ENCODE results near the gene TEX22.

Gene TEX22

DNA sequence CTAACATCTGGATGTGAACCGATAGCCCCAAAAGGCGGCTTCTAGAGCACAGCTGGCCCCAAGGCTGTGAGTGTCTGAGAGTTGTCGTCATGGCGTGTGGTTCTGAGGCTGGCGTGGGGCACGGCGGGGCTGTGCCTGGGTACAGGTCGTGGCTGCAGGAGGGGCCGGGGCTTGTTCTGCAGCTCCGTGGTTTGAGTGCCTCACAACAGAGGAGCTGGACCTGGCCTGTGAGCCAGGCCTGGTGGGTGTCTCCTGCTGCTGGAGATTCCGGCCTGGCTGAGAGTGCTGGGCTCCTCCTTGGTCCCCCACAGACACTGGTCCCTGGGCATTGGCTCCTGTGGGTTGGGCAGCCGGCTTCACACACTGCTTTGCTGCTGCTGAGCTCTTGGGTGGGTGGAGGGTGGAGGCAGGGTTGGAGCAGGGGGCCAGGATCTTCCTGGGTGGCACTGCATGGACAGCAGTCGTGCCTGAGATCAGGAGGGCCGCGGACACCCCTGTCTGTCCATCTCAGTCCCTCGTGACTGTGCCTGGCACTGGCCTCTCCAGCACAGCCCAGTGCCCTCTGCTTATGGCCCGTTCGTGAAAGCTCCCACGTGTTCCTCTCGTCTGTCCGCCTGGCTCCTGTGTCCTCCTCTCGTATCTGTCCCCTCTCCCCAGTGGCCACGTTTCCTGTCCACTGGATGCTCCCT lies 31.8 kb upstream of the TEX22 start:
- peak; percentile 84 for DNase-seq (ENCODE audit: low spot score)

DNA sequence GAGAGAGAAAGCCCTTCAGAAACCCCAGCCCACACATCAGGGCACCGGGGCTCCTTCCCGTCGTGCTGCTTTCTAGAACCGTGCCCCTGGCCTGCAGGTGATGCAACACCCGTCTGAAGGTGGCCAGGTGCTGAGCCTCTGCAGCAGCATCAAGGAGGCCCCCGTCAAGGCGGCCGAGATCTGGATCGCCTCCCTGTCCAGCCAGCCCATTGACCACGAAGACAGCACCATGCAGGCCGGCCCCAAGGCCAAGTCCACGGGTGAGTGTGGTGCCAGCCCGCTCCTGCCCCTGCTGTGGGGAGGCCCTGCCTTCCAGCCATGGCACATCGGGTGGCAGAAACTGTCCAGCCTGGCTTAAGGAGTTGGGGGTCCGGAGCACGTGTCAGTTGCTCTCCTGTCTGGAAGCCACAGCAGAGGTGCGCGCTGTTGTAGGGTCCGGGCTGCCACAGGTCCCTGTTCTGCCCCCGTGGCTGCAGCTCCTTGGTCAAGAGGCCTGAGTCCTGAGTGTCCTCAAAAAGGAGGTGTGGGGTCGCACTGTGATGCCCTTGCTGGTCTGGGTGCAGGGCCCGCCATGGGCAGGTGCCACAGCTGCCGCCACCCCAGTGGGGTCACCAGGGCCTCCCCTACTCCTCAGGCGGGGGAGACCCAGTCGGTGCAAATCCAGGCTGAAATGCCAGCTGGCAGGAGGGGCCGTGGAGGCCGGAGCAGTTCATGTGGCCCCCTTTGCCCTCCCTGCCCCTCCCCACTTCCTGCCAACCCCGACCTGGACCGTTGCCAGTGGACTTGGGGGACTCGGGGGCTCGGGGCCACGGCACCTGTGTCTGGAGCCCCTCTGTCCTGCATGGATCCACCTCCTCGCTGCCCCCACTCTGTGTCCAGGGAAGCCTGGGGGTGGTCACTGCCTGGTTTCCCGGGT lies 31.0 kb upstream of the TEX22 start:
- DNase-seq (ENCODE audit: low spot score): no peak

DNA sequence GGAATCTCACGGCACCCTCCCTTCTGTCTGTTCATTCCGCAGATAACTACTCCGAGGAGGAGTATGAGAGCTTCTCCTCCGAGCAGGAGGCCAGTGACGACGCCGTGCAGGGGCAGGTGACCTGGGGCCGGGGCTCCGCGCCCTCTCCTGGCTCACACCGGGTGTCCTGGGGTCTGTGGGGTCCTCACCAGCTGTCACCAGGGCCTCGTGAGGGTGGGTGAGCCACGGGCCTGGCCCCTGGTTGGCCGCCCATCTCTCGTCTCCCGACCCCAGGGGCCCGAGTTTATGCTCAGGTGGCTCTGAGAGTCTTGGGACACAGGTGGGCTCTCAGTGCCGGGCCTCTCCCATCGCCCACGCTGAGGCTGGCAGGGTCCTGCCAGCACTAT lies 30.3 kb upstream of the TEX22 start:
- DNase-seq (ENCODE audit: low spot score): no peak

DNA sequence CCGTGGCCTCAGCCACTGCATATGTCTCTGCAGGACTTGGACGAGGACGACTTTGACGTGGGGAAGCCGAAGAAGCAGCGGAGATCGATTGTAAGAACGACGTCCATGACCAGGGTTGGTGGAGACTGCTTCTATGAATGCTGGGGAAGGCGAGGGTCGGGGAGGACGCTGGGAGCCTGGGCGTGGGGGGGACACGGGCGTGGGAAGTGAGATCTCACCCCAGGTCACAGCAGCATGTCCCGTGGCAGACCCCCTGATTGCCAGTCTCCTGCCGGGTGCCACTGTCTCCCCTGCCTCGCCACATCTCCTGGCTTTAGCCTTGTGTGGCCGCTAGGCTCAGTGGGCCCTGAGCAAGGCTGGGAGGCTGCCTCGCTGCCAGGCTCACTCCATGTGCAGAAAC lies 29.9 kb upstream of the TEX22 start:
- no peak for DNase-seq (ENCODE audit: low spot score)

DNA sequence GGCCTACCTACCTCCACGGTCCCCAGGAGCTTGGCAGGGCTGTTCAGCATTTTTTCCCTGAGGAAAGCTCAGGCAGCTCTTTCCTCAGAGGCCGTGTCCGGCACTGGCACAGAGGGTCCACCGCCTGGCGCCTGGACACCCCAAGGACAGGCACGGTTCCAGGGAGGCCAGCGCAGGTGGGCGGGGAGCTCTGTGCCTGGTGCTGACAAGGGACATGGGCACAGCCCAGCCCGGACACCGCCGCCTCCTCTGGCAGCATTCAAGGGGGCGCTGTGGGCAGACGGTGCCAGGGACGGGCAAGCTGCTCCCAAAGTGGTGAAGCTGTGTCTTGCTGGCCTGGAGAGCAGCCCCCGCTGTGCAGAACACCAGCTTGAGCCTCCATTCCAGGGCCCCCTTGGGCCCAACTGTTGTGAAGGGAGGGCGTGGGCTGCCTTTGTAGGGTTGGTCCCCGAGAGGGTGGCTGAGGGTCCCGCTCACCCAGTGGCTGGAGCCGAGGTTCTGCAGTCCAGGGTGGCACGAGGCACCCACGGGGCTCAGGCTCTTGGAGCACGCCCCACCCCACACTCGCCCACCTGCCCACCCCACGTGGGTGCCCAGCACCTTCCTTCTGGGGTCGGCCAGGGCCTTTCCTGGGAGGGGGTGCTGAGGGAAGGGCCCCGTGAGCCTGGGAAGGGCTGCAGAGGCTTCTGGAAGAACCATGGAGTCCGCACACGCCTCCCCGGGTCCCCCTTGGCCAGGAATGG lies 29.3 kb upstream of the TEX22 start:
- DNase-seq (ENCODE audit: low spot score): peak; percentile 34

DNA sequence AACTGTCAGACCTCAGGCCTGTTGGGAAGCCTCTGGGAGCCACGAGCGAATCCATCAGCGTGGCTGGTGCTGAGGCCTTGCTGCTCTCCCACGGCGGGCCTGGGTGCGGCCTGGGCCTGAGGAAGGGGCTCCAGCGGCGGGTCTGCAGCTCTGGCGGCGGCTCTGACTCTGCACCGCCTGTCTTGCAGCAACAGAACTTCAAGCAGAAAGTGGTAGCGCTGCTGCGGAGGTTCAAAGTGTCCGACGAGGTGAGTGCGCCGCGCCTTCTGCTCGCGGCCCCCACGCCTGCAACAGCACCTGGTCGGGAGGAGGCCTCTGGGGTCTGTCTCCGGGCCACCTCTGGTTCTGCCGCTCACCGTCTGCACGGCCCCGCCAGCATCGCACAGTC lies 28.7 kb upstream of the TEX22 start:
- DNase-seq (ENCODE audit: low spot score): no peak

DNA sequence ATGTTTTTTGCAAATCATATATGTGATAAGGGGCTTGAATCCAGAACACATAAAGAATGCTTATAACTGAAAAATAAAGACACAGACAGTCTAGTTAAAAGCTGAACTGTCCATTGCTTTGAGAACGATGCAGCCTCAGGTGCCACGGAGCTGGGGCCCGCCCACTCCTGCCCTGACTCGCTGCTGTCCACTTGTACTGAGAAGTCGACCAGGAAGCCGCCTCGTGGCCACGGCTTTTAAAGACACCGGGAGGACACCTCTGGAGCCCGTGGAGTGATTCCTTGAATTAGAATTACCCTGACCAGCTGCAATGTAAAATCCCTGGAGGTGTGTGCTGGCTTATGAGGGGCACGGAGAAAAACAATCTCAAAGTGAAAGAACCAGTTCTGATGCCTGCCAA lies 23.9 kb upstream of the TEX22 start:
- DNase-seq (ENCODE audit: low spot score): no peak

DNA sequence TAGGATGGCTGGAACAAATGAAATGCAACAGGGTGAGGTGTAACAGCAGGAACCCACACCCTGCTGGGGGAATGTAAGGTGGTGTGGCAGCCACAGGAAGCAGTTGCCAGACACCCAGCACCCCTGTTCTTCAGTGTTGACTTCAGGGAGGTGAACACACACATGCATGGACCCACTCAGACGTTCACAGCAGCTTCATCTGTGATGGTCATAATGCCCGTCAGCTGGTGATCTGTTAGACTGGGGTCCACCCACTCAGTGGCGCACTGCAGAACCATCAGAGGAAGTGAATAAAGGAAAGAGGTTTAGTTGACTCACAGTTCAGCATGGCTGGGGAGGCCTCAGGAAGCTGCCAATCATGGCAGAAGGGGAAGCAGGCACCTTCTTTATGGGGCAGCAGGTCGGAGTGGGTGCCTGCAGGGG lies 22.7 kb upstream of the TEX22 start:
- no peak for DNase-seq (ENCODE audit: low spot score)

DNA sequence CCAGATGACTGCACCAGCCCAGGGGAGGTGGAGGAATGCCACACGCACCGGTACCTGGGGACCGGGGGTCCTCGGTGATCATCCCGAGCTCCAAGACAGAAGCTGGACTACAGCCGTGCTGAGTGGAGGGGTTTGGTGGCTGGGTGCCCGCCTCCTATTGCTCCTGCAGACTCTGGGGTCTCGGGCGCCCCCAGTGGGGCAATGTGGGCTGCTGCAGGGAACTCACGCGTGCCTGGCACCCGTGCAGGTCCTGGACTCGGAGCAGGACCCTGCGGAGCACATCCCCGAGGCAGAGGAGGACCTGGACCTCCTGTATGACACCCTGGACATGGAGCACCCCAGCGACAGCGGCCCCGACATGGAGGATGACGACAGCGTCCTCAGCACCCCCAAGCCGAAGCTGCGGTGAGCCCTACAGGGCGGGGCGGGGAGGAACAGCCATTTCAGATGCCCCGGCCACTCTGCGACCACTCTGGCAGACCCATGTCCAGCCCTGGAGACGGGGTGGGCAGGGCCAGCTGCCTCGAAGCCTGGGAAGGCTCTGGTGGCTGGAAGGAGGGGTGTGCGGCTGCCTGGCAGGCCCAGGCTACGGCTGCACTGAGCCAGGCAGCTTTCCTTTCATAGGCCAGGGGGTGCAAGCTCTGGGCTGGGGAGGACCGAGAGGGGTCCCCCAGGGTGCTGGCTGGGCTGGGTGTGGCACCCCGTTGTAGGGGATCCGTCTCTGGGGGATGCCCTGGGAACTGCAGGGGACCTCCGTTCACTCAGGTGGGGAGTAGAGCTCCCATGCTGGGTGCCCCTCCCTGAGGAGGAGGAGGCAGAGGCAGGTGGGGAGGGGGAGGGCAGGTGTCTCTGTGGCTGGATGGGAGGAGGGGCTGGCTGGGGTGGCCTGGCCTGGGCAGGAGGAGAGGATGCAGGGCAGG lies 21.6 kb upstream of the TEX22 start:
- no peak for DNase-seq (ENCODE audit: low spot score)

DNA sequence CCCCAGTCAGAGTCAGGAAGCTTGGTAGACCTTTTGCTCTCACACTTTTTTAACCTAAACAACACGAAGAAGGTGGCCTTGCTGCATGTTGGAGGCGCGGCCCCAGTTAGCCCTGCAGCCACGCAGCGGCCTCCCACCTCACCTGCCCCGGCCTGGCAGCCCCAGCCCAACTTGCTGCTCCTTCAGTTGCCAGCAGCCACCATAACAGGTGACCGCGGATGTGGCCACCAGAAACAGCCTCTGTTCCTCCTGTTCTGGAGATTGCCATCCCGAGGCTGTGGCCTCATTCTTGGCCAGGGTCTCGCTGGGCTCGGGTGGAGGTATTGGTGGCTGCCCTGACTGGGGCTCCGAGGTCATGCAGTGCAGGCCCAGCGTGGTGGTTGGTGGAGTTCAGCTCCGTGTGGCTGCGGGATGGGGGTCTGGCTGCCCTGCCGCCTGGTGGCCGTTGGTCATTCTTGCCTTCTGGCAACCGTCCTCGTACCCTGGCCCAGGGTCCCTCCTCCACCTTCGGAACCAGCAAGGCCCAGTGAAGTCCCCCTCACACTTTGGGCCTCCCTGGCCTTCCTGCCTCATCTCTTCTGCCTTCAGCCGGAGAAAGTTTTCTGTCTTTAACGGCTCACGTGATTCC lies 20.7 kb upstream of the TEX22 start:
- DNase-seq (ENCODE audit: low spot score): no peak

DNA sequence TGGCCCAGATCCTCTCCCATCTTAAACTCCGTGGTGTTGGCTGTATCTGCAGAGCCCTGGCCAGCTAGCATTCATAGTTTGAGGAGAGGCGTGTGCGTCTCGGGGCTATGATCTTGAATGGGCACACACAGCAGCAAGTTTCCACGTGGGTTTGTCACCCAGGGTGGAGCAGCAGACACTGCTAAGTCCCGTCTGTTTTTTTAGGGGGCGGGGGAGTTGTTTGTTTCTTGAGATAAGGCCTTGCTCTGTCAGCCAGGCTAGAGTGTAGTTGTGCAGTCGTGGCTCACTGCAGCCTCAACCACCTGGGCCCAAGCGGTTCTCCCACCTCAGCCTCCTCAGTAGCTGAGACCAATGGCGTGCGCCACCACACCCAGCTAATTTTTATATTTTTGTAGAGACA lies 20.1 kb upstream of the TEX22 start:
- DNase-seq (ENCODE audit: low spot score): no peak

DNA sequence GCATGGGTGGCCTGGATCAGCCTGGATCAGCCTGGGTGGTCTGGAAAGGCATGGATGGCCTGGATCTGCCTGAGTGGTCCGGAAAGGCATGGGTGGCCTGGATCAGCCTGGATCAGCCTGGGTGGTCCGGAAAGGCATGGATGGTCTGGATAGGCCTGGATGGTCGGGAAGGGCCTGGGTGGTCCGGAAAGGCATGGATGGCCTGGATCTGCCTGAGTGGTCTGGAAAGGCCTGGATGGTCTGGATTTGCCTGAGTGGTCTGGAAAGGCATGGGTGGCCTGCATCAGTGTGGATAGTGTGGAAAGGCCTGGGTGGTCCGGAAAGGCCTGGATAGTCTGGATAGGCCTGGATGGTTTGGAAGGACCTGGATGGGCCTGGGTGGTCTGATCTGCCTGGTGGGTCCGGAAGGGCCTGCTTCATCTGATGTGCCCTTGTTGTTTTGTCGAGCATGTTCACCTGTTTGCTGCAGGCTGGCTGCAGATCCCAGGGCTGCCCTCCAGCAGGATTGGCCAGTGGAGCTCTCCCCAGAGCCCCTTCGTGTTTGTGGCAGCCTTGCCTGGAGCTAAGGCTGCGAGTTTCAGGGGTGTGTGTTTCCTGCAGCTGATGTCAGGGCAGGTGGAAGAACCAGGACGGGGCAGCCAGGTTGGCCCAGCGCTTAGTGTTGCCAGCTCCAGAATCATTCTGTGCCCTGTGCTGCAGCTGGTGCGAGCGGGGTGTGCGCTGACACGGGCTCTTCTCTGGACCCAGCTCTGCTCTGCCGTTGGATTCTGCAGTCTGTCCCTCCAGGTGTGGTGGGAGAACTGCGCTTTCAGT lies 19.3 kb upstream of the TEX22 start:
- DNase-seq (ENCODE audit: low spot score): no peak

DNA sequence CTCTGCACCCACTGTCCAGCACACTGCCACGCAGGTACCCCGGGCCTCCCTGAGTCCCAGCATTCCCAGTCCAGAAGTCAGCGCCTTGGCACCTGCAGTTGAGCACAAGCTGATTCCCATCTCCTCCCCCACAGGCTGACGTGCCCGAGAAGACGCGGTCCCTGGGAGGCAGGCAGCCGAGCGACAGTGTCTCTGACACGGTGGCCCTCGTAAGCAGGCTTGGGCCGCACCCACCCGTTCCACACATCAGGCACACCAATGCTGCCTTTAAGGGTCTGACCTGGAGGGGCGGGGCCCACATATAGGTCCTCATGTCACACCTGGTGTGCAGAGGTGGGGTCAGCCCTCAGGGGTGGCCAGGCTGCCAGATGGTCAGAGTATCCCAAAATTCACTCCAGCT lies 18.4 kb upstream of the TEX22 start:
- no peak for DNase-seq (ENCODE audit: low spot score)

DNA sequence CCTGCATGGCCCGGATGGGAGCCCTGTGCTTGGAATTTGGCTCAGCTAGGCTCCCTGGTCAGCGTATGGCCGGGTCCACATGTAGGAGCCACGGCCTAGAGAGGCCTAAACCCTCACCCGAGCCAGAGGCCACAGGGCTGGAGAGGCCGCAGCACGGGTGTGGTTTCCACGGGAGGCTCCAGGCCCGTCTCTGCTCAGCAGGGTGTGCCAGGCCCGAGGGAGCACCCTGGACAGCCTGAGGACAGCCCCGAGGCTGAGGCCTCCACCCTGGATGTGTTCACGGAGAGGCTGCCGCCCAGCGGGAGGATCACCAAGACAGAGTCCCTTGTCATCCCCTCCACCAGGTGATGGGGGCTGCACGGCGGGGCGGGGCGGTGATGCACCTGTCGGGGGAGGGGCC lies 17.6 kb upstream of the TEX22 start:
- no peak for DNase-seq (ENCODE audit: low spot score)

DNA sequence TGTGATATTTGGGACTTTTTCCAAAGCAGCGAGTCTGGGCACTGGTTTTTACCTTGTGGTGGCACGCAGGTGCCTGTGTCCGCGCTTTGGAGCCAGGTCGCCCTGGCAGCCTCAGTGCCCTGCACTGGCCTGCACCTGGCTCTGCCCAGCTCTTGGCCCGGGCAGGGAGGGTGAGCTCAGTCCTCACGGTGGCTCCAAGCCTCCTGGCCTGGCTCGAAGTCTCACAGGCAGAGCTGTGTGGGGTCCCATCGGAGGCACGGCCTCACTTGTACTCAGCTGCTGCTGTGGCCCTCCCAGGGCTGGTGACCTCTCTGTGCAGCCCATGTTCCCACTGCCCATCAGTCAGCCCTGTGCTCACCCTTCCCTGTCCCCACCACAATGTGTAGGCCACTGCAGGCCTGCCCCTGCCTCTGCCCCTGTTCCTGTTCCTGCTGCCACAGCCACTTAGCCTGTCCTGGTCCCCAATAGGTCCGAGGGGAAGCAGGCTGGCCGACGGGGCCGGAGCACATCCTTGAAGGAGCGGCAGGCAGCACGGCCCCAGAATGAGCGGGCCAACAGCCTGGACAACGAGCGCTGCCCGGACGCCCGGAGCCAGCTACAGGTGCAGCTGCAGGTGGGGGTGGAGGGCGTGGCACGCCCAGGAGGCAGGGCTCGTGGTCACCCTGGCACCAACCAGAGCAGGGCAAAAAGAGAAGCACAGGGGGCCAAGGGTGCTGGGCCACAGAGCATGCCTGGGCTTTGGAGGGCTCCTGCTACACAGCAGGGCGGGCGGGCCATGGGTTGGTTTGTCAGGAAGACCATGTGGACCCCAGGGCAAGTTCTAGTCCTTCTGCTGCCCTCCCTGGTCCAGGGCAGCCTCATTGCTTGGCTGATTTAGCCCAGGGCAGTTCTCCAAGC lies 16.6 kb upstream of the TEX22 start:
- no peak for DNase-seq (ENCODE audit: low spot score)

DNA sequence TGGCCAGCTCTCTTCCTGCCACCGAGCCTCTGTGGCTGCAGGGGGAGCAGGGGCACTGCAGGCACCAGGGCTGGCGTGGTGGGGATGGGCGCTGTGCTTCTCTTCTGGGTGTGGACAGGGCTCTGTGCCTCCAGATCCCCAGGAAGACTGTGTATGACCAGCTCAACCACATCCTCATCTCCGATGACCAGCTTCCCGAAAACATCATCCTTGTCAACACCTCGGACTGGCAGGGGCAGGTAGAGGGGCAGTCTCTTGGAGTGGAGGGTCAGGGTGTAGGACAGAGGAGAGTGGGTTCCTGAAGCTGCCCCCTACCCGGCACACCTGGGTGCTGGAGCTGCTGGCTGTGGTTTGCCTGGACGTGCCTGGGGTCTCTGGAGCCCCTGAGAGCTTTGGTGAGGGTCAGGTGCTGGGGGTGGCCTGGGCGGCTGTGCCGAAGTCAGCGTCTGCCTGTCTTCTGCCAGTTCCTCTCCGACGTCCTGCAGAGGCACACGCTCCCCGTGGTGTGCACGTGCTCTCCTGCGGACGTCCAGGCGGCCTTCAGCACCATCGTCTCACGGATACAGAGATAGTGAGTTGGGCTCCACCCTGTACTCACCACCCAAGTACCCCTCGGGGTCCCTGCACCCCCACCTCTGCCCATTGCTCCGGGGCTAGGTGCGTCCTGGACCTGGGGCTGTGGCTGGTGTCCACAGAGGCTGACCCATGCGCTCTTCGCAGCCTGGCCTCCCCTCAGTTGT lies 15.8 kb upstream of the TEX22 start:
- DNase-seq (ENCODE audit: low spot score): no peak

DNA sequence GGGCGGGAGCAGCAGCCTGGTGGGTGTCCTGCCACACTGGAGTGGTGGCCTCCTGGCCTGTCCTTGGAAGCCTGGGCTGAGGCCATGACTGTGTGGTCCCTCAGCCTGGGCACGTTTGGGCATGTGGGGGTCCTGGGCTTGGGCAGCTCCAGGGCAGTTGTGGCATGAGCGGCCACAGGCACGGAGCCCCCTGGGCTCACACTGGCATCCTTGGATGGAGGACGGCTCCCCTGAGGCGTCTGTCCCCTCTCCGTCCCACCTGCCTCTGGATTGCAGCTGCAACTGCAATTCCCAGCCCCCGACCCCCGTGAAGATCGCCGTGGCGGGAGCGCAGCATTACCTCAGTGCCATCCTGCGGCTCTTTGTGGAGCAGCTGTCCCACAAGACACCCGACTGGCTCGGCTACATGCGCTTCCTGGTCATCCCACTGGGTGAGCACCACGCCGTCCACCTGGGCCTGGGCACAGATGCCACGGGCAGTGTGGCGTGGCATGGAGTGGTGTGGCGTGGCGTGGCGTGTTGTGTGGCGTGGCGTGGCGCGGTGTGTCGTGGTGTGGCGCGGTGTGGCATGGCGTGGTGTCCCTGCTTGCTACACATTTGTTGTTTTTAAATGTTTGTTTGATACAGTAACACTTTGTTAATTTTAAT lies 15.1 kb upstream of the TEX22 start:
- no peak for DNase-seq (ENCODE audit: low spot score)

DNA sequence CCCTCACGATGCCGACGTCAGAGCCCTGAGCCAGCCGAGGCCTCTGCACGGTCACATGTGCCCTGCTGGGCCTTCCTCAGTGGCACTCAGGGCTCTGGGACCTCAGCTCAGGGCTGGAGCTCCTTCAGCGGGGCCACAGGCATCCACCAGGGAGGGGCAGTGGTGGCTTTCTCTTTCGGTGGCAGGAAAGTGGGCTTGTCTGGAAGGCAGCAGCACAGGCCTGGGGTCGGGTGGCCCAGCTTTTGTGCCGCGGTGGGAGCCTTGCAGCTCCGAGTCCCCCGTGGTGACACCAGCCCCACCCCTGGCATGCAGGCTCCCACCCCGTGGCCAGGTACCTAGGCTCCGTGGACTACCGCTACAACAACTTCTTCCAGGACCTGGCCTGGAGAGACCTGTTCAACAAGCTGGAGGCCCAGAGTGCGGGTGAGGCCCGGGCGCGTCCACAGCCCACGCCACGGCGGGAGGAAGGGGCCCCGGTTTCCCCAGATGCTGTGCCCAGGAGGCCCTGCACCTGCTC lies 14.2 kb upstream of the TEX22 start:
- no peak for DNase-seq (ENCODE audit: low spot score)

Measured in pons (tissue), 1 donor.